Suprapubic skin (tissue), 4 donors: ENCODE measurements around the gene TMEM60. TPM values are rescaled to one million over a fixed set of nuclear protein-coding genes. Genes with fewer than 3 reads are reported as not detected.

Source experiments
- DNase-seq, 2 donors: peaks; one replicate each; pipeline ENCODE4 v3.0.0-alpha.2; 2019; ENCODE audit warnings: low spot score in 2 of 2
- H3K27ac ChIP-seq: fragments of 200-600 bp; sonication (generic); one replicate; pipeline ENCODE4 v1.5.1; 2019
- H3K27me3 ChIP-seq: fragments of 200-600 bp; sonication (generic); one replicate; pipeline ENCODE4 v1.5.1; 2019
- H3K36me3 ChIP-seq: fragments of 200-600 bp; sonication (generic); one replicate; pipeline ENCODE4 v1.5.1; 2019
- H3K4me1 ChIP-seq: fragments of 200-600 bp; sonication (generic); one replicate; pipeline ENCODE4 v1.5.1; 2019
- H3K4me3 ChIP-seq: fragments of 200-600 bp; sonication (generic); one replicate; pipeline ENCODE4 v1.5.1; 2019; ENCODE audit warnings: mild to moderate bottlenecking
- H3K9me3 ChIP-seq: fragments of 200-600 bp; sonication (generic); one replicate; pipeline ENCODE4 v1.5.1; 2019
- CTCF ChIP-seq, 2 donors: fragments of 200-600 bp in 1 of 2; fragments of 450-650 bp in 1 of 2; sonication (generic) in 1 of 2; IDR thresholded peaks; one replicate each; pipeline ENCODE4 v1.5.1; 2016 to 2019; ENCODE audit warnings: antibody characterized with exemption in 2 of 2, mild to moderate bottlenecking in 1 of 2, moderate library complexity in 1 of 2
- EP300 ChIP-seq: sonication (generic); formaldehyde crosslinking; IDR thresholded peaks from one replicate; pipeline ENCODE4 v1.6.1; 2017; ENCODE audit warnings: antibody characterized with exemption
- POLR2A ChIP-seq, 2 donors: fragments of 450-650 bp; IDR thresholded peaks; one replicate each; pipeline ENCODE4 v1.6.1; 2017; ENCODE audit warnings: antibody characterized with exemption in 2 of 2, mild to moderate bottlenecking in 2 of 2, moderate library complexity in 2 of 2
- POLR2AphosphoS5 ChIP-seq, 3 donors: sonication (generic); formaldehyde crosslinking; IDR thresholded peaks; one replicate each; pipeline ENCODE4 v1.6.1; 2017; ENCODE audit warnings: antibody characterized with exemption in 3 of 3
- WGBS: methylation state at CpG from one replicate; pipeline ENCODE4 v1.1.5; 2018; 5-methylcytosine and 5-hydroxymethylcytosine counted together
- total RNA-seq, 4 donors: library from RNA; depleted of rRNA; stranded (reverse); fragments of >200 nt; gene quantifications; one replicate each; pipeline ENCODE4 v1.1.0, GENCODE V29; 2016

Gene TMEM60
- total RNA-seq, 4 donors from 2014 or later: 8.3 to 13.5 (median 10.8) TPM

- H3K4me3 ChIP-seq: peak overlapping the region; percentile 92
- no peaks in the 10 kb centered on the region for H3K9me3 ChIP-seq
- peak in 1 of 2 donors; percentile 79 for DNase-seq
- H3K36me3 ChIP-seq: peaks cover 11% of the 10 kb centered on the region
- H3K27ac ChIP-seq: peak overlapping the region; percentile 84
- H3K27me3 ChIP-seq: no peaks in the 10 kb centered on the region
- H3K4me1 ChIP-seq: peaks cover 34% of the 10 kb centered on the region
- TF ChIP-seq CTCF (IDR thresholded peaks at IDR 0.05): no peak
- peak in 1 of 3 donors; percentile 39 for TF ChIP-seq POLR2AphosphoS5 (IDR thresholded peaks at IDR 0.05)
- under 1% methylated on average over 24 of the region's 35 CpGs for WGBS
Observed at GRCh38 chr7:77797734-77798393, 370 bp downstream of the TMEM60 start.

GRCh38 chr7:77796960-77797359 is 1.3 kb downstream of the TMEM60 start:
- Histone ChIP-seq H3K4me1 (peaks cover 31% of the 10 kb centered on the region), H3K36me3 (peaks cover 11% of the 10 kb centered on the region), H3K27ac (no peak overlapping the region), H3K27me3 (no peaks in the 10 kb centered on the region), H3K9me3 (no peaks in the 10 kb centered on the region), H3K4me3 (peak overlapping the region; percentile 92)
- DNase-seq: no peak
- TF ChIP-seq CTCF (IDR thresholded peaks at IDR 0.05) (no peak), POLR2AphosphoS5 (IDR thresholded peaks at IDR 0.05) (no peak)
- whole genome bisulfite sequencing: 33% methylated on average over 5 of the region's 5 CpGs

GRCh38 chr7:77796109-77796508 is 2.1 kb downstream of the TMEM60 start:
- peaks cover 11% of the 10 kb centered on the region for H3K36me3 ChIP-seq
- TF ChIP-seq EP300 (no peak), POLR2AphosphoS5 (IDR thresholded peaks at IDR 0.05) (no peak), CTCF (IDR thresholded peaks at IDR 0.05) (no peak), POLR2A (IDR thresholded peaks at IDR 0.05) (no peak)
- no peak overlapping the region for H3K4me3 ChIP-seq
- no peaks in the 10 kb centered on the region for H3K27me3 ChIP-seq
- H3K4me1 ChIP-seq: peaks cover 31% of the 10 kb centered on the region
- DNase-seq: no peak
- 98% methylated on average over 3 of the region's 3 CpGs for WGBS
- no peak overlapping the region for H3K27ac ChIP-seq
- no peaks in the 10 kb centered on the region for H3K9me3 ChIP-seq

GRCh38 chr7:77794000-77794399 is 4.2 kb downstream of the TMEM60 start:
- WGBS: 85% methylated on average over 4 of the region's 4 CpGs
- Histone ChIP-seq H3K9me3 (no peaks in the 10 kb centered on the region), H3K27me3 (no peaks in the 10 kb centered on the region), H3K4me3 (no peak overlapping the region), H3K27ac (no peak overlapping the region), H3K36me3 (peaks cover 11% of the 10 kb centered on the region), H3K4me1 (peaks cover 20% of the 10 kb centered on the region)
- TF ChIP-seq POLR2A (IDR thresholded peaks at IDR 0.05) (no peak), CTCF (IDR thresholded peaks at IDR 0.05) (no peak), POLR2AphosphoS5 (IDR thresholded peaks at IDR 0.05) (no peak), EP300 (no peak)
- no peak for DNase-seq

GRCh38 chr7:77791956-77792355 is 6.3 kb downstream of the TMEM60 start:
- Histone ChIP-seq H3K9me3 (no peaks in the 10 kb centered on the region), H3K4me3 (no peak overlapping the region), H3K36me3 (peaks cover 11% of the 10 kb centered on the region), H3K4me1 (peaks cover 14% of the 10 kb centered on the region), H3K27me3 (no peaks in the 10 kb centered on the region), H3K27ac (no peak overlapping the region)
- 85% methylated on average over 2 of the region's 2 CpGs for WGBS
- TF ChIP-seq CTCF (IDR thresholded peaks at IDR 0.05): no peak
- TF ChIP-seq EP300: no peak
- no peak for TF ChIP-seq POLR2A (IDR thresholded peaks at IDR 0.05)
- no peak for TF ChIP-seq POLR2AphosphoS5 (IDR thresholded peaks at IDR 0.05)
- DNase-seq: no peak
